SK-N-SH (cell line): ENCODE measurements around the gene ADAMTS19.

ENCODE experiments used
- CTCF ChIP-seq: fragments of 200-600 bp; sonication (generic); IDR thresholded peaks from 2 replicates; pipeline ENCODE4 v1.6.1; 2017; ENCODE audit warnings: antibody characterized with exemption, mild to moderate bottlenecking, moderate library complexity
- EZH2phosphoT487 ChIP-seq: fragments of 200-600 bp; sonication (generic); IDR thresholded peaks from 2 replicates; pipeline ENCODE4 v1.6.1; 2017; ENCODE audit warnings: low read depth, mixed run types, mild to moderate bottlenecking, antibody characterized with exemption, moderate library complexity, borderline replicate concordance
- FOXJ3 ChIP-seq: sonication (generic); formaldehyde crosslinking; IDR thresholded peaks from 2 replicates; pipeline ENCODE4 v1.5.1; 2020; ENCODE audit warnings: mild to moderate bottlenecking, missing genetic modification reagents
- NRF1 ChIP-seq: IDR thresholded peaks from 2 replicates; pipeline ENCODE4 v1.6.1; 2012; ENCODE audit warnings: low read depth, mild to moderate bottlenecking, low read length
- RFX5 ChIP-seq: IDR thresholded peaks from 2 replicates; pipeline ENCODE4 v1.6.1; 2012; ENCODE audit warnings: mild to moderate bottlenecking, improper control_type of control experiment, low read length
- TCF12 ChIP-seq: IDR thresholded peaks from 2 replicates; pipeline ENCODE4 v1.4.0; 2012
- YY1 ChIP-seq: IDR thresholded peaks from 2 replicates; pipeline ENCODE4 v1.4.0; 2012; ENCODE audit warnings: low read depth, mild to moderate bottlenecking

GRCh38 chr5:129653442-129653841 lies 193.3 kb downstream of the ADAMTS19 start:
- TF ChIP-seq TCF12 = no peak
- TF ChIP-seq YY1 = no peak
- TF ChIP-seq NRF1 = no peak
- no peak for TF ChIP-seq FOXJ3 (CRISPR knock-in tag)
- no peak for TF ChIP-seq RFX5
- TF ChIP-seq EZH2phosphoT487 = no peak
- no peak for TF ChIP-seq CTCF
